HepG2 (cell line): Measurements from ENCODE around the gene BAZ1A. TPM values are rescaled to one million over a fixed set of nuclear protein-coding genes. Genes with fewer than 3 reads are reported as not detected.

Source experiments
- DMAP1 ChIP-seq: IDR thresholded peaks from 2 replicates; pipeline ENCODE4 v1.6.1; 2016
- DNMT3B ChIP-seq: conservative IDR thresholded peaks from 2 replicates; pipeline ENCODE4 v1.6.1; 2016; ENCODE audit warnings: missing biosample characterization, control low read depth
- FOXP1 ChIP-seq, 2 experiments: fragments of 450-650 bp in 1 of 2; IDR thresholded peaks; 2 replicates each; pipeline ENCODE4 v1.6.1; 2017 to 2018; ENCODE audit warnings: antibody characterized with exemption in 1 of 2
- GABPB1 ChIP-seq: IDR thresholded peaks from 2 replicates; pipeline ENCODE4 v1.6.1; 2016; ENCODE audit warnings: mild to moderate bottlenecking, missing genetic modification reagents, moderate library complexity, missing compliant biosample characterization
- JUN ChIP-seq: sonication (generic); formaldehyde crosslinking; IDR thresholded peaks from 2 replicates; pipeline ENCODE4 v1.4.0; 2020; ENCODE audit warnings: mild to moderate bottlenecking, missing genetic modification reagents
- MAFF ChIP-seq: IDR thresholded peaks from 2 replicates; pipeline ENCODE4 v1.6.1; 2011; ENCODE audit warnings: low read depth, low read length, improper control_type of control experiment
- MTF2 ChIP-seq: sonication (generic); formaldehyde crosslinking; IDR thresholded peaks from 2 replicates; pipeline ENCODE4 v1.5.0; 2020; ENCODE audit warnings: missing genetic modification reagents, borderline replicate concordance
- POLR2AphosphoS5 ChIP-seq: IDR thresholded peaks from 2 replicates; pipeline ENCODE4 v1.6.1; 2012; ENCODE audit warnings: low read depth, low read length
- RAD21 ChIP-seq: fragments of 450-650 bp; formaldehyde crosslinking; IDR thresholded peaks from 2 replicates; pipeline ENCODE4 v1.5.0; 2020; ENCODE audit warnings: mild to moderate bottlenecking
- RORA ChIP-seq: sonication (generic); formaldehyde crosslinking; IDR thresholded peaks from 2 replicates; pipeline ENCODE4 v1.5.0; 2020; ENCODE audit warnings: mild to moderate bottlenecking, missing genetic modification reagents, moderate library complexity
- RXRA ChIP-seq: sonication (generic); formaldehyde crosslinking; IDR thresholded peaks from 2 replicates; pipeline ENCODE4 v1.5.1; 2020; ENCODE audit warnings: missing genetic modification reagents
- STAG1 ChIP-seq: sonication (generic); formaldehyde crosslinking; IDR thresholded peaks from 2 replicates; pipeline ENCODE4 v1.4.0; 2020; ENCODE audit warnings: missing genetic modification reagents
- TARDBP ChIP-seq: sonication (generic); formaldehyde crosslinking; IDR thresholded peaks from 2 replicates; pipeline ENCODE4 v1.8.0; 2022; ENCODE audit warnings: mild to moderate bottlenecking, missing genetic modification reagents
- ZBTB8A ChIP-seq: sonication (generic); formaldehyde crosslinking; IDR thresholded peaks from 2 replicates; pipeline ENCODE4 v1.4.0; 2020; ENCODE audit warnings: mild to moderate bottlenecking, low read depth, missing genetic modification reagents, borderline replicate concordance
- ZMAT3 ChIP-seq: sonication (generic); formaldehyde crosslinking; conservative IDR thresholded peaks from 2 replicates; pipeline ENCODE4 v1.7.0; 2021; ENCODE audit warnings: missing genetic modification reagents
- ZNF234 ChIP-seq: sonication (generic); formaldehyde crosslinking; conservative IDR thresholded peaks from 2 replicates; pipeline ENCODE4 v1.5.1; 2020; ENCODE audit warnings: mild to moderate bottlenecking, missing genetic modification reagents
- ZNF543 ChIP-seq: sonication (generic); formaldehyde crosslinking; IDR thresholded peaks from 2 replicates; pipeline ENCODE4 v1.4.0; 2020; ENCODE audit warnings: mild to moderate bottlenecking, missing genetic modification reagents
- ZNF589 ChIP-seq: sonication (generic); formaldehyde crosslinking; conservative IDR thresholded peaks from 2 replicates; pipeline ENCODE4 v1.8.0; 2022; ENCODE audit warnings: mild to moderate bottlenecking, moderate library complexity, missing genetic modification reagents
- ZNF7 ChIP-seq: IDR thresholded peaks from 2 replicates; pipeline ENCODE4 v1.6.1; 2016; ENCODE audit warnings: missing biosample characterization, missing genetic modification reagents
- polyA plus RNA-seq, 8 experiments: library from polyadenylated mRNA; depleted of rRNA in 3 of 8; stranded (reverse) in 7 of 8; unstranded in 1 of 8; fragments of >200 nt; fragmentation: Illumina TruSeq in 4 of 8; extraction: Trizol in 4 of 8; gene quantifications; 2 replicates each; pipeline versions ENCODE4 v1.2.1 to v1.2.3, GENCODE V29; 2011 to 2016; ENCODE audit warnings: low read depth in 4 of 8, missing spikeins in 1 of 8, mixed read lengths in 1 of 8; ENCODE audit not compliant: insufficient read depth in 1 of 8
- total RNA-seq, 5 experiments: library from RNA; depleted of rRNA; stranded (reverse); fragments of >200 nt; fragmentation: Illumina TruSeq; extraction: Trizol; gene quantifications; 2 replicates each; pipeline ENCODE4 v1.2.3, GENCODE V29; 2016; ENCODE audit warnings: low read depth in 1 of 5
- TF ChIP-seq, protein P1 (sequence below), 2 experiments: sonication (generic) in 1 of 2; formaldehyde crosslinking in 1 of 2; IDR thresholded peaks; 2 replicates each; pipeline versions ENCODE4 v1.4.0 to v1.6.1; 2016 to 2020; ENCODE audit warnings: borderline replicate concordance in 1 of 2, low read depth in 1 of 2, mild to moderate bottlenecking in 1 of 2, missing genetic modification reagents in 1 of 2
- TF ChIP-seq, protein P2 (sequence below): sonication (generic); formaldehyde crosslinking; IDR thresholded peaks from 2 replicates; pipeline ENCODE4 v1.5.0; 2020; ENCODE audit warnings: missing genetic modification reagents
- TF ChIP-seq, protein P3 (sequence below): sonication (generic); formaldehyde crosslinking; IDR thresholded peaks from 2 replicates; pipeline ENCODE4 v1.4.0; 2020; ENCODE audit warnings: mild to moderate bottlenecking, missing genetic modification reagents
- TF ChIP-seq, protein P4 (sequence below): sonication (generic); formaldehyde crosslinking; IDR thresholded peaks from 2 replicates; pipeline ENCODE4 v1.9.0; 2021; ENCODE audit warnings: missing genetic modification reagents, borderline replicate concordance

The BAZ1A gene
- total and polyA plus RNA-seq, 2 of the 13 experiments (the other 11 are each of a cell fraction or from before 2014, with no cell fraction given): 20.9 to 56.8 TPM

DNA sequence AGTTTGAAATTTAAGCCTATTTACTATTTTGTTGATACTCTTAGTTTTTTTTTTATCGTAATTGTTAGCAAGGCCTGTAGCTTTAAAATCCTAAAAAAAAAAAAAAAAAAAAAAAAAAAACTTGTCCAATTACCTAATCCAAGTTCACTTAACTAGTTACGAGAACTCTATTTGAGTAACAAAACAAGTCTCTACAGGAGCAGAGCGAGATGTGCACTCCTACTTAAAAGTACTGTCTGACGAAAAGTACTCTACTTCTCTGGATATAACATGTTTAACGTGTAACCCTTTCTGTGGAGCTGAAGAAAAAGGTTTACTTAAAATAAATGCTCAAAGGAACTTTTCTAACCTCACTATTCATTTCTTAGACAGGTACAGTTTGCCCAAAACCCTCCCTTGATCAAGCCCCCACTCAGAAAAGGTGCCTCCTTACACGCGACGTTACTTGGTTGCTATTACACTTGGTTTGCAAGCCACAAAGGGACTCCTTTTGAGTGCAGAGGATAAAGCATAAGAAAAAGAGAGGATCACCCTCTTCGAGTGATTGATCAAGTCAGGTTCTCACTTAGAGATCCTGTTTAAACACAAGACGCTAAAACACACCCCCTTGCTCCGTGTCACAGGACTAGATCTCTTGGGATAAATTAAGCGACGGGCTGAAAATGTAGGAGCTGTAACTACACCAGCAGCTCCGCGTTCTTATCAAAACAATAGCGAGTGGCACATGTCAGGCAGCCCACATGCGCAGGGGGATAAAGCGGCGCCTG is 2.2 kb downstream of the BAZ1A start (continued):
- TF ChIP-seq, protein P1, sequence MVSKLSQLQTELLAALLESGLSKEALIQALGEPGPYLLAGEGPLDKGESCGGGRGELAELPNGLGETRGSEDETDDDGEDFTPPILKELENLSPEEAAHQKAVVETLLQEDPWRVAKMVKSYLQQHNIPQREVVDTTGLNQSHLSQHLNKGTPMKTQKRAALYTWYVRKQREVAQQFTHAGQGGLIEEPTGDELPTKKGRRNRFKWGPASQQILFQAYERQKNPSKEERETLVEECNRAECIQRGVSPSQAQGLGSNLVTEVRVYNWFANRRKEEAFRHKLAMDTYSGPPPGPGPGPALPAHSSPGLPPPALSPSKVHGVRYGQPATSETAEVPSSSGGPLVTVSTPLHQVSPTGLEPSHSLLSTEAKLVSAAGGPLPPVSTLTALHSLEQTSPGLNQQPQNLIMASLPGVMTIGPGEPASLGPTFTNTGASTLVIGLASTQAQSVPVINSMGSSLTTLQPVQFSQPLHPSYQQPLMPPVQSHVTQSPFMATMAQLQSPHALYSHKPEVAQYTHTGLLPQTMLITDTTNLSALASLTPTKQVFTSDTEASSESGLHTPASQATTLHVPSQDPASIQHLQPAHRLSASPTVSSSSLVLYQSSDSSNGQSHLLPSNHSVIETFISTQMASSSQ (IDR thresholded peaks at IDR 0.05; ENCODE audit: low read depth): no peak
- TF ChIP-seq, protein P1 (CRISPR knock-in tag; IDR thresholded peaks at IDR 0.05; ENCODE audit: borderline replicate concordance): no peak
- TF ChIP-seq JUN (CRISPR knock-in tag) (no peak), MTF2 (CRISPR knock-in tag) (no peak), FOXP1 (IDR thresholded peaks at IDR 0.05) (no peak), FOXP1 (CRISPR knock-in tag; IDR thresholded peaks at IDR 0.05) (0 out of 2 replicates have a peak, but pooled peaks have one; percentile 5), ZNF234 (CRISPR knock-in tag) (no peak), GABPB1 (CRISPR knock-in tag) (no peak), POLR2AphosphoS5 (no peak), DNMT3B (CRISPR knock-in tag) (0 out of 2 replicates have a peak, but pooled peaks have one; percentile 27), MAFF (no peak), ZBTB8A (CRISPR knock-in tag) (no peak), RORA (CRISPR knock-in tag) (no peak), ZNF589 (CRISPR knock-in tag) (no peak), DMAP1 (no peak), ZMAT3 (CRISPR knock-in tag) (no peak), RXRA (CRISPR knock-in tag) (no peak), STAG1 (CRISPR knock-in tag) (no peak), ZNF7 (CRISPR knock-in tag) (no peak), TARDBP (no peak), RAD21 (CRISPR knock-in tag) (no peak), ZNF543 (no peak)
- TF ChIP-seq, protein P2, sequence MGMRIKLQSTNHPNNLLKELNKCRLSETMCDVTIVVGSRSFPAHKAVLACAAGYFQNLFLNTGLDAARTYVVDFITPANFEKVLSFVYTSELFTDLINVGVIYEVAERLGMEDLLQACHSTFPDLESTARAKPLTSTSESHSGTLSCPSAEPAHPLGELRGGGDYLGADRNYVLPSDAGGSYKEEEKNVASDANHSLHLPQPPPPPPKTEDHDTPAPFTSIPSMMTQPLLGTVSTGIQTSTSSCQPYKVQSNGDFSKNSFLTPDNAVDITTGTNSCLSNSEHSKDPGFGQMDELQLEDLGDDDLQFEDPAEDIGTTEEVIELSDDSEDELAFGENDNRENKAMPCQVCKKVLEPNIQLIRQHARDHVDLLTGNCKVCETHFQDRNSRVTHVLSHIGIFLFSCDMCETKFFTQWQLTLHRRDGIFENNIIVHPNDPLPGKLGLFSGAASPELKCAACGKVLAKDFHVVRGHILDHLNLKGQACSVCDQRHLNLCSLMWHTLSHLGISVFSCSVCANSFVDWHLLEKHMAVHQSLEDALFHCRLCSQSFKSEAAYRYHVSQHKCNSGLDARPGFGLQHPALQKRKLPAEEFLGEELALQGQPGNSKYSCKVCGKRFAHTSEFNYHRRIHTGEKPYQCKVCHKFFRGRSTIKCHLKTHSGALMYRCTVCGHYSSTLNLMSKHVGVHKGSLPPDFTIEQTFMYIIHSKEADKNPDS (CRISPR knock-in tag): peak; percentile 7; the same call in 1 of the 2 replicates
- TF ChIP-seq, protein P3, sequence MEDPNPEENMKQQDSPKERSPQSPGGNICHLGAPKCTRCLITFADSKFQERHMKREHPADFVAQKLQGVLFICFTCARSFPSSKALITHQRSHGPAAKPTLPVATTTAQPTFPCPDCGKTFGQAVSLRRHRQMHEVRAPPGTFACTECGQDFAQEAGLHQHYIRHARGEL (CRISPR knock-in tag): peak; percentile 7; the same call in 1 of the 2 replicates
- TF ChIP-seq, protein P4, sequence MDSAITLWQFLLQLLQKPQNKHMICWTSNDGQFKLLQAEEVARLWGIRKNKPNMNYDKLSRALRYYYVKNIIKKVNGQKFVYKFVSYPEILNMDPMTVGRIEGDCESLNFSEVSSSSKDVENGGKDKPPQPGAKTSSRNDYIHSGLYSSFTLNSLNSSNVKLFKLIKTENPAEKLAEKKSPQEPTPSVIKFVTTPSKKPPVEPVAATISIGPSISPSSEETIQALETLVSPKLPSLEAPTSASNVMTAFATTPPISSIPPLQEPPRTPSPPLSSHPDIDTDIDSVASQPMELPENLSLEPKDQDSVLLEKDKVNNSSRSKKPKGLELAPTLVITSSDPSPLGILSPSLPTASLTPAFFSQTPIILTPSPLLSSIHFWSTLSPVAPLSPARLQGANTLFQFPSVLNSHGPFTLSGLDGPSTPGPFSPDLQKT (CRISPR knock-in tag): no peak
